Testis (tissue), 2 donors: ENCODE measurements around the gene FARP1.

Experiments
- POLR2A ChIP-seq: fragments of 450-650 bp; IDR thresholded peaks from one replicate; pipeline ENCODE4 v1.6.1; 2017; ENCODE audit warnings: antibody characterized with exemption, mild to moderate bottlenecking, moderate library complexity
- TF ChIP-seq, protein P1 (sequence below), 3 experiments: fragments of 450-650 bp in 2 of 3; fragments of 200-600 bp in 1 of 3; sonication (generic) in 1 of 3; IDR thresholded peaks; one replicate each; pipeline ENCODE4 v1.5.1; 2016 to 2019; ENCODE audit warnings: antibody characterized with exemption in 3 of 3, mild to moderate bottlenecking in 2 of 3, moderate library complexity in 1 of 3

DNA sequence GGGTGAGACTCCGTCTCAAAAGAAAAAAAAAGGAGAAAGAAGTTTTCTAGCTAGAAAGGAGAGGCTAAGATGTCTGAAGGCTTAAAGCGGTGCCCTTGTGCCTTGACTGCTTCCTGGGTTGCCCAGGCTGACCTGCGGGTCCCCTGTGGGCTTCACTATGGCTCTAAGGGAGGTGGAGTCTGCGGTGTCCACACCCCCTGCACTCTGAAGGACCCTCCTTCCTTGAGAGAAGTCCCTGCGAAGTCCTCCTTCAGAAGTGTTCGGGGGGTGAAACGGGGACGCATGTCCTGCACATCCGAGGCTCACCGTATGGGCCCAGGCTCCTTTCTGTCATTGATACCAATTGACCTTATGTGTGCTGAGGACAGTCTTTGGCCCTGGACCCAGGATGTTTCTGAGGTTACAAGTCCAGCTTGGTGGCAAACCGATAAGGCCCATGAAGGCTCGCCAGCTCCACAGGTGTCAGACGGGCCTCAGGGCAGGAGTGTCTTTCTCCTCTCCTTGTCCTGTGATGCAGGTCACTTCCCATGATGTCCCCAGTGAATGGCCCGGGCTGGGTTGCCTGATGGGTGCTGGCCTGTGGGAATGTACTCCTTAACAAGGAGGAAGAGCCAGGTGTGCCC is 45.8 kb downstream of the FARP1 start:
- TF ChIP-seq, protein P1, sequence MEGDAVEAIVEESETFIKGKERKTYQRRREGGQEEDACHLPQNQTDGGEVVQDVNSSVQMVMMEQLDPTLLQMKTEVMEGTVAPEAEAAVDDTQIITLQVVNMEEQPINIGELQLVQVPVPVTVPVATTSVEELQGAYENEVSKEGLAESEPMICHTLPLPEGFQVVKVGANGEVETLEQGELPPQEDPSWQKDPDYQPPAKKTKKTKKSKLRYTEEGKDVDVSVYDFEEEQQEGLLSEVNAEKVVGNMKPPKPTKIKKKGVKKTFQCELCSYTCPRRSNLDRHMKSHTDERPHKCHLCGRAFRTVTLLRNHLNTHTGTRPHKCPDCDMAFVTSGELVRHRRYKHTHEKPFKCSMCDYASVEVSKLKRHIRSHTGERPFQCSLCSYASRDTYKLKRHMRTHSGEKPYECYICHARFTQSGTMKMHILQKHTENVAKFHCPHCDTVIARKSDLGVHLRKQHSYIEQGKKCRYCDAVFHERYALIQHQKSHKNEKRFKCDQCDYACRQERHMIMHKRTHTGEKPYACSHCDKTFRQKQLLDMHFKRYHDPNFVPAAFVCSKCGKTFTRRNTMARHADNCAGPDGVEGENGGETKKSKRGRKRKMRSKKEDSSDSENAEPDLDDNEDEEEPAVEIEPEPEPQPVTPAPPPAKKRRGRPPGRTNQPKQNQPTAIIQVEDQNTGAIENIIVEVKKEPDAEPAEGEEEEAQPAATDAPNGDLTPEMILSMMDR (IDR thresholded peaks at IDR 0.05) = no peak
- no peak for TF ChIP-seq POLR2A
